Astrocyte (in vitro differentiated cells and primary cell): ENCODE measurements around the gene PRDM15.

Experiments used
- EZH2 ChIP-seq: IDR thresholded peaks from 2 replicates; pipeline ENCODE4 v1.6.1; 2012; ENCODE audit warnings: mild to moderate bottlenecking, low read length, inconsistent platforms; ENCODE audit not compliant: insufficient read depth
- TF ChIP-seq, protein P1 (sequence below): IDR thresholded peaks from 2 replicates; pipeline ENCODE4 v1.5.1; 2011; ENCODE audit warnings: low read depth, mild to moderate bottlenecking, inconsistent platforms, low read length, moderate library complexity; ENCODE audit not compliant: insufficient read depth

DNA sequence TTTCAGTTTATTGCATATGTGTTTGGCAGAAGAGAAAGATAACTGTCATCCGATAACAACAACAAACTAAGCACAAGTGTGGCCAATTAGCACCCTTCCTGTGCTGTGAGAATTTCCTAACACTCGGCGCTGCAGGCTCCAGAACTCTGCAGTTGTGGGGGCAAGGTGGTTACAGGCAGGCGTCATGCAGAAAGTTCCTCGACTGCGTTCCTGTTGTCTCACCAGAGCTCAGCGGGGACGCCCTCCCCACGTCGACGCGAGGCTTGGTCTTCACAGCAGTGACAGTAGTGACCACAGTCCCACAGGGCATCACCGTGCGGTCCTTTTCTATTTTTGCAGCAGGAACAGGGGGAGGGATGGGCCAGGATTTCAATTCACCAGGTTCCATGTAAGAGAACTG, 27.6 kb upstream of the PRDM15 start:
- TF ChIP-seq, protein P1, sequence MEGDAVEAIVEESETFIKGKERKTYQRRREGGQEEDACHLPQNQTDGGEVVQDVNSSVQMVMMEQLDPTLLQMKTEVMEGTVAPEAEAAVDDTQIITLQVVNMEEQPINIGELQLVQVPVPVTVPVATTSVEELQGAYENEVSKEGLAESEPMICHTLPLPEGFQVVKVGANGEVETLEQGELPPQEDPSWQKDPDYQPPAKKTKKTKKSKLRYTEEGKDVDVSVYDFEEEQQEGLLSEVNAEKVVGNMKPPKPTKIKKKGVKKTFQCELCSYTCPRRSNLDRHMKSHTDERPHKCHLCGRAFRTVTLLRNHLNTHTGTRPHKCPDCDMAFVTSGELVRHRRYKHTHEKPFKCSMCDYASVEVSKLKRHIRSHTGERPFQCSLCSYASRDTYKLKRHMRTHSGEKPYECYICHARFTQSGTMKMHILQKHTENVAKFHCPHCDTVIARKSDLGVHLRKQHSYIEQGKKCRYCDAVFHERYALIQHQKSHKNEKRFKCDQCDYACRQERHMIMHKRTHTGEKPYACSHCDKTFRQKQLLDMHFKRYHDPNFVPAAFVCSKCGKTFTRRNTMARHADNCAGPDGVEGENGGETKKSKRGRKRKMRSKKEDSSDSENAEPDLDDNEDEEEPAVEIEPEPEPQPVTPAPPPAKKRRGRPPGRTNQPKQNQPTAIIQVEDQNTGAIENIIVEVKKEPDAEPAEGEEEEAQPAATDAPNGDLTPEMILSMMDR = no peak
- TF ChIP-seq EZH2 = no peak
